Endothelial cell of umbilical vein (primary cell): ENCODE measurements around the gene TLE4. TPM values are rescaled to one million over a fixed set of nuclear protein-coding genes. Genes with fewer than 3 reads are reported as not detected.

Source experiments
- BruUV-seq: library from RNA; stranded (reverse); fragments of 400-500 nt; replicated peaks from 2 replicates; lab custom pipeline; 2021; lab: Mats Ljungman, UMichigan
- CTCF ChIA-PET: fragments of 300-600, 350-600 bp; sonication (Branson Sonifier 250); formaldehyde crosslinking; loops from one replicate; lab custom pipeline; 2021; ENCODE audit warnings: antibody characterized with exemption, inconsistent platforms; lab: Charles Lee
- POLR2A ChIA-PET: fragments of 300-600, 350-600 bp; sonication (Branson Sonifier 250); formaldehyde crosslinking; loops from one replicate; lab custom pipeline; 2021; ENCODE audit warnings: antibody characterized with exemption, inconsistent platforms; lab: Charles Lee
- DNase-seq: peaks from one replicate; pipeline ENCODE4 v3.0.0-alpha.2; 2011; ENCODE audit warnings: low read depth, low spot score
- FAIRE-seq: peaks from 2 replicates; lab custom pipeline; 2011; peaks lifted over from hg19 to GRCh38; lab: Jason Lieb, UNC
- H2AFZ ChIP-seq: 2 replicates; pipeline ENCODE4 v1.6.0; 2012; ENCODE audit warnings: low read depth, low read length, control low read depth, inconsistent platforms
- H3K27ac ChIP-seq: 2 replicates; pipeline ENCODE4 v1.5.1; 2011; ENCODE audit warnings: low read depth, mild to moderate bottlenecking, control low read depth, low read length, moderate library complexity; ENCODE audit not compliant: insufficient read depth
- H3K27me3 ChIP-seq, 2 experiments: 2 replicates each; pipeline versions ENCODE4 v1.6.0 to v1.6.1; 2011; ENCODE audit warnings: low read length in 2 of 2, mixed read lengths in 1 of 2; ENCODE audit not compliant: control insufficient read depth in 2 of 2, insufficient read depth in 2 of 2
- H3K36me3 ChIP-seq, 2 experiments: 2 replicates in 1 of 2; 3 replicates in 1 of 2; pipeline ENCODE4 v1.5.1; 2011; ENCODE audit warnings: low read length in 2 of 2, mild to moderate bottlenecking in 1 of 2, moderate library complexity in 1 of 2; ENCODE audit not compliant: control insufficient read depth in 2 of 2, insufficient read depth in 2 of 2; ENCODE audit errors: extremely low read depth in 1 of 2
- H3K4me1 ChIP-seq: 3 replicates; pipeline ENCODE4 v1.5.1; 2011; ENCODE audit warnings: mild to moderate bottlenecking, low read length; ENCODE audit not compliant: control insufficient read depth, insufficient read depth; ENCODE audit errors: extremely low read depth
- H3K4me2 ChIP-seq: 2 replicates; pipeline ENCODE4 v1.6.1; 2011; ENCODE audit warnings: low read length, control low read depth, mixed read lengths; ENCODE audit not compliant: insufficient read depth
- H3K4me3 ChIP-seq, 3 experiments: fragments of 200-600 bp in 1 of 3; sonication (generic), shearing (Covaris generic) in 1 of 3; replicated peaks in 1 of 3; 2 replicates each; pipeline ENCODE4 v1.5.1; 2011 to 2016; ENCODE audit warnings: control low read depth in 3 of 3, low read length in 3 of 3, mild to moderate bottlenecking in 2 of 3, inconsistent platforms in 1 of 3, low read depth in 1 of 3, moderate library complexity in 1 of 3; ENCODE audit not compliant: insufficient read depth in 1 of 3
- H3K79me2 ChIP-seq: 2 replicates; pipeline ENCODE4 v1.6.0; 2012; ENCODE audit warnings: low read length, inconsistent platforms; ENCODE audit not compliant: control insufficient read depth, insufficient read depth
- H3K9ac ChIP-seq: replicated peaks from 2 replicates; pipeline ENCODE3; 2011; ENCODE audit warnings: low read length, control low read depth; ENCODE audit not compliant: insufficient read depth; ENCODE audit errors: extremely low read depth
- H3K9me1 ChIP-seq: replicated peaks from 3 replicates; pipeline ENCODE4 v1.6.0; 2011; ENCODE audit warnings: mild to moderate bottlenecking, low read length; ENCODE audit not compliant: control insufficient read depth, insufficient read depth; ENCODE audit errors: extremely low read depth
- H3K9me3 ChIP-seq: replicated peaks from 2 replicates; pipeline ENCODE4 v1.5.1; 2012; ENCODE audit warnings: low read length, inconsistent platforms; ENCODE audit not compliant: control insufficient read depth, insufficient read depth
- H4K20me1 ChIP-seq: replicated peaks from 2 replicates; pipeline ENCODE3; 2011; ENCODE audit warnings: mild to moderate bottlenecking, low read length; ENCODE audit not compliant: control insufficient read depth, insufficient read depth; ENCODE audit errors: extremely low read depth
- EZH2 ChIP-seq: IDR thresholded peaks from 2 replicates; pipeline ENCODE4 v1.6.1; 2012; ENCODE audit warnings: borderline replicate concordance, low read depth, mild to moderate bottlenecking, moderate library complexity, low read length, inconsistent platforms; ENCODE audit not compliant: severe bottlenecking
- FOS ChIP-seq: IDR thresholded peaks from 2 replicates; pipeline ENCODE4 v1.6.1; 2011; ENCODE audit warnings: mild to moderate bottlenecking, low read length, moderate library complexity, borderline replicate concordance; ENCODE audit not compliant: insufficient read depth
- GATA2 ChIP-seq: IDR thresholded peaks from 2 replicates; pipeline ENCODE4 v1.7.0; 2011; ENCODE audit warnings: low read depth, mild to moderate bottlenecking, moderate library complexity, mixed read lengths, low read length; ENCODE audit not compliant: insufficient read length, insufficient read depth
- JUN ChIP-seq: IDR thresholded peaks from 2 replicates; pipeline ENCODE4 v1.6.1; 2011; ENCODE audit warnings: borderline replicate concordance, low read depth; ENCODE audit not compliant: insufficient read length, insufficient read depth
- MYC ChIP-seq: IDR thresholded peaks from one replicate; pipeline ENCODE4 v1.6.1; 2011; ENCODE audit warnings: mild to moderate bottlenecking, low read depth, low read length
- POLR2A ChIP-seq: IDR thresholded peaks from 2 replicates; pipeline ENCODE4 v1.6.1; 2012; ENCODE audit warnings: low read depth, mild to moderate bottlenecking, control low read depth, low read length
- POLR2AphosphoS5 ChIP-seq: IDR thresholded peaks from 2 replicates; pipeline ENCODE4 v1.6.1; 2012; ENCODE audit warnings: low read depth, mild to moderate bottlenecking, control low read depth, low read length, moderate library complexity; ENCODE audit not compliant: insufficient read depth
- dilution Hi-C: fragments of 300-500 bp; cut with MboI; formaldehyde crosslinking; loops from one replicate; pipeline ENCODE4 v1.15.0; 2019; ENCODE audit warnings: low sequenced_read_pairs; ENCODE audit not compliant: extremely low pct_ligation_motif_present
- intact Hi-C: fragments of 100-400 bp; cut with micrococcal nuclease; formaldehyde crosslinking; loops from one replicate; pipeline ENCODE4 v1.10.0; 2022
- polyA plus RNA-seq, 4 experiments: library from polyadenylated mRNA; depleted of rRNA in 3 of 4; stranded (reverse) in 3 of 4; unstranded in 1 of 4; fragments of >200 nt; gene quantifications; 2 replicates each; pipeline versions ENCODE4 v1.2.1 to v1.2.3, GENCODE V29; 2011 to 2012; ENCODE audit warnings: missing spikeins in 1 of 4
- total RNA-seq: library from RNA; stranded (reverse); gene quantifications from 2 replicates; pipeline ENCODE4 v1.2.3, GENCODE V29; 2021
- TF ChIP-seq, protein P1 (sequence below), 2 donors: IDR thresholded peaks; 1 replicate in 1 of 2; 2 replicates in 1 of 2; pipeline ENCODE4 v1.5.1; 2011; ENCODE audit warnings: low read length in 2 of 2, mild to moderate bottlenecking in 2 of 2, moderate library complexity in 2 of 2, control low read depth in 1 of 2, inconsistent platforms in 1 of 2, low read depth in 1 of 2; ENCODE audit not compliant: insufficient read depth in 1 of 2; ENCODE audit errors: extremely low read depth in 1 of 2
- TF ChIP-seq, protein P2 (sequence below): IDR thresholded peaks from 2 replicates; pipeline ENCODE4 v1.6.1; 2011; ENCODE audit not compliant: insufficient read depth, insufficient read length

The TLE4 gene
- total and polyA plus RNA-seq, 2 donors (not counting 3 experiments of a cell fraction or from before 2014, with no cell fraction given): 31.4 to 32.3 TPM

DNA sequence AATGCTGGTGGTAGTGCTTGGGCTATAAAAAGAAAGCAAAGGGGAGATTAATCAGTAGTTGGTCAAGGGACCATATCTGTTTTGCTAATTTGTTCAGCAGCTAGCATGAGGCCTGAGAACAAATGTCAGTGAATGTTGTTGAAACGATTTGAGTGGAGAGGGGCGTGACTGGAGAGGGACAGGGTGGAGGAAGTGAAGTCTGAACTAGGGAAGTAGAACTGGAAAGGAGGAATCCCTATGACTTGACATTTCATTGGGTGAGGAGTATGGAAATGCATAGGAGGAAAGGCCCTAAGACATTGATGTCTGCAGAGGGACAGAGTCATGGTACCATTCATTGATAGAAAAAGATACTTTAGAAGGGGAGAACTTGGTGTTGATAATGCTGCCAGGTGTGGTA is 19.7 kb downstream of the TLE4 start:
- Histone ChIP-seq H3K27ac (no peak overlapping the region), H4K20me1 (no peaks in the 10 kb centered on the region), H3K27me3 (no peaks in the 10 kb centered on the region), H3K9me1 (no peaks in the 10 kb centered on the region), H3K36me3 (no peaks in the 10 kb centered on the region), H2AFZ (no peak overlapping the region), H3K4me2 (no peak overlapping the region), H3K9me3 (no peaks in the 10 kb centered on the region), H3K4me3 (no peak overlapping the region), H3K4me1 (no peaks in the 10 kb centered on the region), H3K9ac (no peak overlapping the region), H3K79me2 (no peaks in the 10 kb centered on the region)
- FAIRE-seq (no peak), DNase-seq (no peak)
- intact Hi-C loops: no loop called here
- TF ChIP-seq, protein P1, sequence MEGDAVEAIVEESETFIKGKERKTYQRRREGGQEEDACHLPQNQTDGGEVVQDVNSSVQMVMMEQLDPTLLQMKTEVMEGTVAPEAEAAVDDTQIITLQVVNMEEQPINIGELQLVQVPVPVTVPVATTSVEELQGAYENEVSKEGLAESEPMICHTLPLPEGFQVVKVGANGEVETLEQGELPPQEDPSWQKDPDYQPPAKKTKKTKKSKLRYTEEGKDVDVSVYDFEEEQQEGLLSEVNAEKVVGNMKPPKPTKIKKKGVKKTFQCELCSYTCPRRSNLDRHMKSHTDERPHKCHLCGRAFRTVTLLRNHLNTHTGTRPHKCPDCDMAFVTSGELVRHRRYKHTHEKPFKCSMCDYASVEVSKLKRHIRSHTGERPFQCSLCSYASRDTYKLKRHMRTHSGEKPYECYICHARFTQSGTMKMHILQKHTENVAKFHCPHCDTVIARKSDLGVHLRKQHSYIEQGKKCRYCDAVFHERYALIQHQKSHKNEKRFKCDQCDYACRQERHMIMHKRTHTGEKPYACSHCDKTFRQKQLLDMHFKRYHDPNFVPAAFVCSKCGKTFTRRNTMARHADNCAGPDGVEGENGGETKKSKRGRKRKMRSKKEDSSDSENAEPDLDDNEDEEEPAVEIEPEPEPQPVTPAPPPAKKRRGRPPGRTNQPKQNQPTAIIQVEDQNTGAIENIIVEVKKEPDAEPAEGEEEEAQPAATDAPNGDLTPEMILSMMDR (IDR thresholded peaks at IDR 0.05; ENCODE audit: extremely low read depth in 1 of 2, insufficient read depth in 1 of 2, low read depth in 1 of 2, low read length in 2 of 2): no peak
- TF ChIP-seq POLR2AphosphoS5: no peak
- TF ChIP-seq FOS: no peak
- TF ChIP-seq MYC: no peak
- no peak for TF ChIP-seq JUN
- no peak for TF ChIP-seq GATA2
- TF ChIP-seq POLR2A: no peak
- TF ChIP-seq, protein P2, sequence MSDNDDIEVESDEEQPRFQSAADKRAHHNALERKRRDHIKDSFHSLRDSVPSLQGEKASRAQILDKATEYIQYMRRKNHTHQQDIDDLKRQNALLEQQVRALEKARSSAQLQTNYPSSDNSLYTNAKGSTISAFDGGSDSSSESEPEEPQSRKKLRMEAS: no peak
- TF ChIP-seq EZH2: no peak
- dilution Hi-C loops: no loop called here
- CTCF ChIA-PET: no interaction called here
- POLR2A ChIA-PET: no interaction called here
- no TSS peak for BruUV-seq
